ENCODE data around the gene VEGFB.

VEGFB gene

GRCh38 chr11:64204080-64204440 is 30.3 kb upstream of the VEGFB start:
- peaks cover 44% of the 10 kb centered on the region for H3K4me1 ChIP-seq (ENCODE audit: control insufficient read depth, insufficient read depth, low read length)
- H3K36me3 ChIP-seq (ENCODE audit: insufficient read depth, low read length): peaks cover 61% of the 10 kb centered on the region
- no peaks in the 10 kb centered on the region for H3K9me3 ChIP-seq (replicated peaks; ENCODE audit: low read length)
- H3K27me3 ChIP-seq (ENCODE audit: control insufficient read depth, insufficient read depth, low read length): no peaks in the 10 kb centered on the region
- H3K9ac ChIP-seq (ENCODE audit: low read depth, low read length): no peak overlapping the region
- H3K4me2 ChIP-seq (ENCODE audit: low read length): no peak overlapping the region
- no peak overlapping the region for H3K4me3 ChIP-seq (ENCODE audit: low read length)

DNA sequence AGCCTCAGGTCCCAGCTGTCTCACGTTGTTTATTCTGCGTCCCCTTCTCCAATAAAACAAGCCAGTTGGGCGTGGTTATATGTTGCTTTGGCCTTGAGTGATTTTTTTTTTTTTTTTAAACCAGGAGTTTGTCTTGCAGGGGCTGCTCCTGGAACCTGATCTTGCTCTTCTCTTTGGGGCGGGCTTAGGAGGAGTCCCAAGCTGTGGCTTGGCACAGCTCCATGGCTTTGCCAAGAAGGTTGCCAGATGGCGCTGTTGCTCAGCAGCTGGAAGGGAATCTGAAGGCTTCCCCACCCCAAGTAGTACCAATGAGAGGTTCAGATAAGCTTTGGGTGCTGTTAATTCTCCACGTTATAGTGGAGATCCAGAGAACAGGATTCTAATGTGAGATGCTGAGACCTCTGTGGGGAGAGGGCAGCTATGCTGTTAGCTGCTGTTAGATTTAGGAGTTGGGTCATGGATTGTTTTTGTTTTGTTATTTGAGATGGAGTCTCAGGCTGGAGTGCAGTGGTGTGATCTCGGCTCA is 29.9 kb upstream of the VEGFB start:
- Histone ChIP-seq H3K9ac (ENCODE audit: low read depth, low read length) (no peak overlapping the region), H3K4me2 (ENCODE audit: low read length) (peak overlapping the region; percentile 14), H3K9me3 (replicated peaks; ENCODE audit: low read length) (no peaks in the 10 kb centered on the region), H3K4me3 (ENCODE audit: low read length) (no peak overlapping the region), H3K36me3 (ENCODE audit: insufficient read depth, low read length) (peaks cover 61% of the 10 kb centered on the region), H3K27me3 (ENCODE audit: control insufficient read depth, insufficient read depth, low read length) (no peaks in the 10 kb centered on the region), H3K4me1 (ENCODE audit: control insufficient read depth, insufficient read depth, low read length) (peaks cover 47% of the 10 kb centered on the region)

GRCh38 chr11:64206457-64207255 is 27.7 kb upstream of the VEGFB start, which contains the start of gene FERMT3:
TSS of gene FERMT3 (plus strand) at chr11:64206721. CDS start at chr11:64207365, 644 bp downstream.
- Histone ChIP-seq H3K36me3 (ENCODE audit: insufficient read depth, low read length) (peaks cover 52% of the 10 kb centered on the region), H3K4me1 (ENCODE audit: control insufficient read depth, insufficient read depth, low read length) (peaks cover 47% of the 10 kb centered on the region), H3K4me2 (ENCODE audit: low read length) (peak within 1 kb of the TSS; percentile 88), H3K9ac (ENCODE audit: low read depth, low read length) (peak within 1 kb of the TSS; percentile 84), H3K9me3 (replicated peaks; ENCODE audit: low read length) (no peaks in the 10 kb centered on the region), H3K4me3 (ENCODE audit: low read length) (peak within 1 kb of the TSS; percentile 70), H3K27me3 (ENCODE audit: control insufficient read depth, insufficient read depth, low read length) (no peaks in the 10 kb centered on the region)

DNA sequence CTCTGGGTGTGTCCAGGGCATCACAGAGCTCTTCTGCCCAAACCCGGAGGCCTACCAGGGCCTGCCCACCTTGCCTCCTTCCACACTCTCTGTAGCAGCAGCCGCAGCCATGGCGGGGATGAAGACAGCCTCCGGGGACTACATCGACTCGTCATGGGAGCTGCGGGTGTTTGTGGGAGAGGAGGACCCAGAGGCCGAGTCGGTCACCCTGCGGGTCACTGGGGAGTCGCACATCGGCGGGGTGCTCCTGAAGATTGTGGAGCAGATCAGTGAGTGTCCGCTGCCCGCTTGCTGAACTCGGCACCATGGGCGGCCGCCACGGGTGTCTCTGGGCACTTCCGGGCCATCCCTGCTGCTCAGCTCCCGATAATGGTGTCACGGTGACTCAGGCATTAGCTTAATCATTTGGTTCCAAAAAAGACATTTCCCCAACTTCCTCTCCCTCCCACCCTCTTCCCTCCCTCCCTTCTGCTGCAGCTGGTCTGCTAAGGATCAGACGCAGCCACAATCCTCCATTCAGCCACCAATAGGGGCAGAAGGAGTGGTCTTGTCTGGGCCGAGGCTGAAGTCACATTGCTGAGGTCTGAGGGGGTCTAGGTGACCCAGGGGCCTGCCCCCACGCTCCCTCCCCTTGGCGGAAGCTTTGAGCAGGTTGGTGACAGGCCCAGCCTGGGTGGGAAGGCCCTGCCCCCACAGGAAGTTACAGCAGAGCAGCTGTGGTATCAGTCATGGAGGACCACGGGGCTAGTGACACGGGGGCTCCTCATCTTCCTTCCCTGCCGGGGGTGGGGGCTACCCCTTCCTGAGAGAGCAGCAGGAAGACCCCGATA is 26.9 kb upstream of the VEGFB start:
- Histone ChIP-seq H3K4me2 (ENCODE audit: low read length) (peak overlapping the region; percentile 88), H3K9ac (ENCODE audit: low read depth, low read length) (peak overlapping the region; percentile 84), H3K36me3 (ENCODE audit: insufficient read depth, low read length) (peaks cover 53% of the 10 kb centered on the region), H3K9me3 (replicated peaks; ENCODE audit: low read length) (no peaks in the 10 kb centered on the region), H3K4me3 (ENCODE audit: low read length) (peak overlapping the region; percentile 70), H3K4me1 (ENCODE audit: control insufficient read depth, insufficient read depth, low read length) (peaks cover 47% of the 10 kb centered on the region), H3K27me3 (ENCODE audit: control insufficient read depth, insufficient read depth, low read length) (no peaks in the 10 kb centered on the region)

GRCh38 chr11:64208086-64208795 is 26.1 kb upstream of the VEGFB start:
- Histone ChIP-seq H3K36me3 (ENCODE audit: insufficient read depth, low read length) (peaks cover 47% of the 10 kb centered on the region), H3K4me2 (ENCODE audit: low read length) (peak overlapping the region; percentile 88), H3K9ac (ENCODE audit: low read depth, low read length) (peak overlapping the region; percentile 84), H3K4me1 (ENCODE audit: control insufficient read depth, insufficient read depth, low read length) (peaks cover 47% of the 10 kb centered on the region), H3K4me3 (ENCODE audit: low read length) (peak overlapping the region; percentile 70), H3K9me3 (replicated peaks; ENCODE audit: low read length) (no peaks in the 10 kb centered on the region), H3K27me3 (ENCODE audit: control insufficient read depth, insufficient read depth, low read length) (no peaks in the 10 kb centered on the region)

DNA sequence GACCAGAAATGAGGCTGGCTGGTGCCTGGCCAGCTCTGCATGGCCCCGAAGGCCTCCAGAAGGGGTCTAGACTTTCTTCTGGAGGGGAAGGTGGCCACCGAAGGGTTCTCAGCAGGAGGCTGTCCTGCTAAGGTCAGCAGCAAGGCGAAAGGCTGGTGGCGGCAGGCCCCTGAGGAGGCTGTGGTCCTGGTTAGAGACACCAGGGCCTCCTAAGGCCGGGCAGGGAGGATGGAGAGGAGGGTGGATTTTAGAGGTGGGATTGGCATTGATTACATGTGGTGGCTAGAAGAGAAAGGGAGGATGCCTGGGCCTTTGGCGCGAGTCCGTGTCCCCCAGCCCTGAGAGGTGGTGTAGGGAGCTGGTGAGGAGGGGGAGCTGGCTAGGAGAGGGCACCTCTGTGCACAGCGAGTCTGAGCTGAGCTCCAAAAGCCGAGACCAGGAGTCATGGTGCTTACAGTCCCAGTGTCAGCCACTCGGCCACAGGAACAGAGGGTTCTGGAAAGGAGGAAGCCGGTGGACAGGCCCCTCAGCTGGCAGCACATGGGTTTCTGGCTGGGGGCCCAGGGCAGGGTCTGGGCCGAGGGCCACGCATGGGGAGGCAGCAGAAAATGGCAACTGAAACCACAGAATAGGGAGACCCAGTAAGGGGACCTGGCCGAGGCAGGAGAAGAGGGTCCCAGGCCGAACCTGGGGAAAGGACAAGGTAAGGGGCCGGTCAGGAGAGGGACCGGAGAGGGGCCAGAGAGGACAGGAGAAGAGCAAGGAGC is 25.4 kb upstream of the VEGFB start:
- peak overlapping the region; percentile 88 for H3K4me2 ChIP-seq (ENCODE audit: low read length)
- peak overlapping the region; percentile 70 for H3K4me3 ChIP-seq (ENCODE audit: low read length)
- peak overlapping the region; percentile 84 for H3K9ac ChIP-seq (ENCODE audit: low read depth, low read length)
- no peaks in the 10 kb centered on the region for H3K9me3 ChIP-seq (replicated peaks; ENCODE audit: low read length)
- H3K4me1 ChIP-seq (ENCODE audit: control insufficient read depth, insufficient read depth, low read length): peaks cover 46% of the 10 kb centered on the region
- H3K36me3 ChIP-seq (ENCODE audit: insufficient read depth, low read length): peaks cover 40% of the 10 kb centered on the region
- no peaks in the 10 kb centered on the region for H3K27me3 ChIP-seq (ENCODE audit: control insufficient read depth, insufficient read depth, low read length)

GRCh38 chr11:64209563-64209843 is 24.9 kb upstream of the VEGFB start:
- Histone ChIP-seq H3K4me2 (ENCODE audit: low read length) (peak overlapping the region; percentile 88), H3K36me3 (ENCODE audit: insufficient read depth, low read length) (peaks cover 36% of the 10 kb centered on the region), H3K4me3 (ENCODE audit: low read length) (no peak overlapping the region), H3K27me3 (ENCODE audit: control insufficient read depth, insufficient read depth, low read length) (no peaks in the 10 kb centered on the region), H3K9me3 (replicated peaks; ENCODE audit: low read length) (no peaks in the 10 kb centered on the region), H3K9ac (ENCODE audit: low read depth, low read length) (peak overlapping the region; percentile 84), H3K4me1 (ENCODE audit: control insufficient read depth, insufficient read depth, low read length) (peaks cover 41% of the 10 kb centered on the region)

DNA sequence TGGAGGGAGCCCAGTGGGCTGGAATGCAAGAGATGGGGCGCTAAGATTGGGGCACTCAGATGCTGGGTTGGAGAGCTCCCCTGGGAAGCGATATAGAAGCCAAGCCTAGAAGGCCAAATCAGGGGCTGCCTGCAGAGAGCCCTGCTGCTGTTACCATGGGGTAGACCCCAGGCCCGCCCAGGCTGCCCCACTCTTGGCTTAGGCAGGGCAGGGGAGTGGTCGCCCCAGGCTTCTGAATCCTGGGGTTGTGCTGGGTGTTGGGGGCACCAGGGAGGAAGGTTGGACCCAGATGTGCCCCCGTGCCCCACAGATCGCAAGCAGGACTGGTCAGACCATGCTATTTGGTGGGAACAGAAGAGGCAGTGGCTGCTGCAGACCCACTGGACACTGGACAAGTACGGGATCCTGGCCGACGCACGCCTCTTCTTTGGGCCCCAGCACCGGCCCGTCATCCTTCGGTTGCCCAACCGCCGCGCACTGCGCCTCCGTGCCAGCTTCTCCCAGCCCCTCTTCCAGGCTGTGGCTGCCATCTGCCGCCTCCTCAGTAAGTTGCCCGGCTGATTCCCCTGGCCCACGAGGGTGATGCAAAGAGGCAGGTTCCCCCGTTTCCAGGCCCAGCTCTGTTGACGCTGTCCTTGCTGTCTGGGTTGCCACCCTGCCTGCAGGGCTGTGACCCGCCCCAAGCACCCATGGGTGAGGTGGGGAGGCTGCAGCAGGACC is 23.9 kb upstream of the VEGFB start:
- Histone ChIP-seq H3K9ac (ENCODE audit: low read depth, low read length) (no peak overlapping the region), H3K4me3 (ENCODE audit: low read length) (no peak overlapping the region), H3K27me3 (ENCODE audit: control insufficient read depth, insufficient read depth, low read length) (no peaks in the 10 kb centered on the region), H3K9me3 (replicated peaks; ENCODE audit: low read length) (no peaks in the 10 kb centered on the region), H3K4me1 (ENCODE audit: control insufficient read depth, insufficient read depth, low read length) (peaks cover 42% of the 10 kb centered on the region), H3K4me2 (ENCODE audit: low read length) (no peak overlapping the region), H3K36me3 (ENCODE audit: insufficient read depth, low read length) (peaks cover 34% of the 10 kb centered on the region)

DNA sequence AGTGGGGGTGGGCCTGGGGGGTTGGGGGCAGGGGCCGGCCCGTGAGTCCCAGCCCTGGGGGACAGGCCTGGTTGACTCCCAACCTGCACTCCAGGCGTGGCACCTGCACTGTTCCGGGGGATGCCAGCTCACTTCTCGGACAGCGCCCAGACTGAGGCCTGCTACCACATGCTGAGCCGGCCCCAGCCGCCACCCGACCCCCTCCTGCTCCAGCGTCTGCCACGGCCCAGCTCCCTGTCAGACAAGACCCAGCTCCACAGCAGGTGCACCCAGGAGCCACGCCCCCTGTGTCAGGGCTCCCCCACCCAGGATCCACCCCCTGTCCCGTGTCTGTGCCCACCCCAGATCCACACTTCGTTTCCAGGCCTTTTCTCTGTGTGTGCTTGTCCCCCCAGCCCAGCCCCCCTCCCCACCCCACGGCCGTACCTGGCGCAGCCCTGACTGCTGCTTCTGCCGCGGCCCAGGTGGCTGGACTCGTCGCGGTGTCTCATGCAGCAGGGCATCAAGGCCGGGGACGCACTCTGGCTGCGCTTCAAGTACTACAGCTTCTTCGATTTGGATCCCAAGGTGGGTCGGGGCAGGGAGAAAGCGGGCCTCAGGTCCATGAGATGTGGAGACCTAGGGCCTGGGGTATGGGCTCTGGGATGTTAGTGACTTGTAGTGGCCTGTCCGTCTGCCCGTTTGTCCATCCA is 23.1 kb upstream of the VEGFB start:
- Histone ChIP-seq H3K4me2 (ENCODE audit: low read length) (no peak overlapping the region), H3K36me3 (ENCODE audit: insufficient read depth, low read length) (peaks cover 27% of the 10 kb centered on the region), H3K9ac (ENCODE audit: low read depth, low read length) (no peak overlapping the region), H3K9me3 (replicated peaks; ENCODE audit: low read length) (no peaks in the 10 kb centered on the region), H3K4me1 (ENCODE audit: control insufficient read depth, insufficient read depth, low read length) (peaks cover 35% of the 10 kb centered on the region), H3K27me3 (ENCODE audit: control insufficient read depth, insufficient read depth, low read length) (no peaks in the 10 kb centered on the region), H3K4me3 (ENCODE audit: low read length) (no peak overlapping the region)

DNA sequence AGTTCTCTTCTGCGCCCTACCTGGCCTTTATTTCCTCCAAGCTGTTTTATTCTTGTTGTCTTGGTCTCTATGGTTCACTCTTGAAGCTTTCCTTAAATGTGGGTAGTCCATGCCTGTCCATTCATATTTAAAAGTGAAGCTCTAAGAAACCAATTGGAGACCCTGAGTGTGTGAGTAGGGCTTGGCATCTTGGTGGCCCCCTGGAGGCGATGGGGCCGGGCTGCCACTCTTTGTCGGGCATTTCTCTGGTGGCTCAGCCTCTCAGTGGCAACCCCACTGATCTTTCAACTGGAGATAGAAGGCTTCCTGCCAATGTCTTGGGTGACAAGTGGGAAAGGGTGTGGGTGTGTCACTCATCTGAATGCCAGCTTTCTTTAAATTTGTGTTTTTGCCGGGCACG is 17.5 kb upstream of the VEGFB start:
- Histone ChIP-seq H3K4me2 (ENCODE audit: low read length) (no peak overlapping the region), H3K4me1 (ENCODE audit: control insufficient read depth, insufficient read depth, low read length) (peaks cover 6% of the 10 kb centered on the region), H3K27me3 (ENCODE audit: control insufficient read depth, insufficient read depth, low read length) (no peaks in the 10 kb centered on the region), H3K4me3 (ENCODE audit: low read length) (no peak overlapping the region), H3K9me3 (replicated peaks; ENCODE audit: low read length) (no peaks in the 10 kb centered on the region), H3K36me3 (ENCODE audit: insufficient read depth, low read length) (peaks cover 34% of the 10 kb centered on the region), H3K9ac (ENCODE audit: low read depth, low read length) (no peak overlapping the region)
